ENCODE measurements around the gene BABAM2. TPM values are rescaled to one million over a fixed set of nuclear protein-coding genes. Genes with fewer than 3 reads are reported as not detected.

BABAM2 gene
- total RNA-seq, 1 donor, result 42.0 TPM

DNA sequence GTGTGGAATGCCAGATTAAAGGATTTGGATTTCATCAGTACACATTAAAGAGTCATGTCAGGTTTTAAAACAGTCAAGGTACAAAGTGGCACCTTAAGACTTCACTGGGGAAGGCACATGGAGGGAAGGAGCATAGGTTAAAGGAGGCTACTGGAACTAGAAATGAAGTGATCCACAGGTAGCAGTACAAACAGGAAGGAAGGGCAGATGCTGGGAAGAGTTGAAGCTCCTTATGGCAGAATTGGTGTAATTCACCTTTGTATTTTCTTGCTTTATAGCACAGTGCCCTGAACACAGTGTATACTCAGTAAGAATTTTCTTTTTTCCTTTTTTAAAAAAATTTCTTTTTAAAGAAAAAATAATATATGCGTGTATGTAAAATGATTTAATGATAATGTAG is 177.1 kb downstream of the BABAM2 start:
- peak; percentile 2 for DNase-seq (ENCODE audit: insufficient read length, low spot score, missing footprints)
- no peak overlapping the region for H3K4me3 ChIP-seq (ENCODE audit: insufficient read depth, low read length)
- no peaks in the 10 kb centered on the region for H3K36me3 ChIP-seq (ENCODE audit: insufficient read depth, low read length)
- no peak overlapping the region for H3K27ac ChIP-seq (ENCODE audit: low read depth, low read length)
- H3K27me3 ChIP-seq (ENCODE audit: insufficient read depth, low read length), result no peaks in the 10 kb centered on the region
- no peak overlapping the region for H3K4me2 ChIP-seq (ENCODE audit: insufficient read depth, low read length)
- no peaks in the 10 kb centered on the region for H4K20me1 ChIP-seq (ENCODE audit: insufficient read depth, low read length)
- H3K4me1 ChIP-seq (ENCODE audit: insufficient read depth, low read length), result peaks cover 16% of the 10 kb centered on the region
- TF ChIP-seq CTCF (IDR thresholded peaks at IDR 0.05; ENCODE audit: extremely low read depth, low read depth, low read length), result no peak
- no peaks in the 10 kb centered on the region for H3K9me3 ChIP-seq (ENCODE audit: low read depth, low read length)
- H3K79me2 ChIP-seq (ENCODE audit: insufficient read depth, low read length), result no peaks in the 10 kb centered on the region
- no peak overlapping the region for H2AFZ ChIP-seq (ENCODE audit: low read length)

- H3K4me1 ChIP-seq (ENCODE audit: insufficient read depth, low read length), result peaks cover 11% of the 10 kb centered on the region
- no peaks in the 10 kb centered on the region for H4K20me1 ChIP-seq (ENCODE audit: insufficient read depth, low read length)
- H3K4me3 ChIP-seq (ENCODE audit: insufficient read depth, low read length), result no peak overlapping the region
- H3K9me3 ChIP-seq (ENCODE audit: low read depth, low read length), result no peaks in the 10 kb centered on the region
- no peaks in the 10 kb centered on the region for H3K36me3 ChIP-seq (ENCODE audit: insufficient read depth, low read length)
- H3K79me2 ChIP-seq (ENCODE audit: insufficient read depth, low read length), result no peaks in the 10 kb centered on the region
- DNase-seq (ENCODE audit: insufficient read length, low spot score, missing footprints), result peak; percentile 3
- H3K4me2 ChIP-seq (ENCODE audit: insufficient read depth, low read length), result no peak overlapping the region
- H2AFZ ChIP-seq (ENCODE audit: low read length), result no peak overlapping the region
- no peaks in the 10 kb centered on the region for H3K27me3 ChIP-seq (ENCODE audit: insufficient read depth, low read length)
- TF ChIP-seq CTCF (IDR thresholded peaks at IDR 0.05; ENCODE audit: extremely low read depth, low read depth, low read length), result no peak
- no peak overlapping the region for H3K27ac ChIP-seq (ENCODE audit: low read depth, low read length)
Observed at GRCh38 chr2:28068088-28068487, 177.6 kb downstream of the BABAM2 start.

- H3K27me3 ChIP-seq (ENCODE audit: insufficient read depth, low read length), result no peaks in the 10 kb centered on the region
- H3K36me3 ChIP-seq (ENCODE audit: insufficient read depth, low read length), result no peaks in the 10 kb centered on the region
- H3K4me2 ChIP-seq (ENCODE audit: insufficient read depth, low read length), result no peak overlapping the region
- TF ChIP-seq CTCF (IDR thresholded peaks at IDR 0.05; ENCODE audit: extremely low read depth, low read depth, low read length), result no peak
- H2AFZ ChIP-seq (ENCODE audit: low read length), result no peak overlapping the region
- H3K9me3 ChIP-seq (ENCODE audit: low read depth, low read length), result no peaks in the 10 kb centered on the region
- no peak overlapping the region for H3K27ac ChIP-seq (ENCODE audit: low read depth, low read length)
- H3K79me2 ChIP-seq (ENCODE audit: insufficient read depth, low read length), result no peaks in the 10 kb centered on the region
- H4K20me1 ChIP-seq (ENCODE audit: insufficient read depth, low read length), result no peaks in the 10 kb centered on the region
- H3K4me1 ChIP-seq (ENCODE audit: insufficient read depth, low read length), result peaks cover 7% of the 10 kb centered on the region
- no peak for DNase-seq (ENCODE audit: insufficient read length, low spot score, missing footprints)
- no peak overlapping the region for H3K4me3 ChIP-seq (ENCODE audit: insufficient read depth, low read length)
Observed at GRCh38 chr2:28068527-28068926, 178.0 kb downstream of the BABAM2 start.

- H4K20me1 ChIP-seq (ENCODE audit: insufficient read depth, low read length), result no peaks in the 10 kb centered on the region
- H3K27ac ChIP-seq (ENCODE audit: low read depth, low read length), result no peak overlapping the region
- no peak overlapping the region for H2AFZ ChIP-seq (ENCODE audit: low read length)
- H3K4me1 ChIP-seq (ENCODE audit: insufficient read depth, low read length), result no peaks in the 10 kb centered on the region
- TF ChIP-seq CTCF (IDR thresholded peaks at IDR 0.05; ENCODE audit: extremely low read depth, low read depth, low read length), result no peak
- no peaks in the 10 kb centered on the region for H3K36me3 ChIP-seq (ENCODE audit: insufficient read depth, low read length)
- no peak overlapping the region for H3K4me3 ChIP-seq (ENCODE audit: insufficient read depth, low read length)
- DNase-seq (ENCODE audit: insufficient read length, low spot score, missing footprints), result no peak
- no peak overlapping the region for H3K4me2 ChIP-seq (ENCODE audit: insufficient read depth, low read length)
- H3K27me3 ChIP-seq (ENCODE audit: insufficient read depth, low read length), result no peaks in the 10 kb centered on the region
- no peaks in the 10 kb centered on the region for H3K79me2 ChIP-seq (ENCODE audit: insufficient read depth, low read length)
- H3K9me3 ChIP-seq (ENCODE audit: low read depth, low read length), result no peaks in the 10 kb centered on the region
Observed at GRCh38 chr2:28071221-28071620, 180.7 kb downstream of the BABAM2 start.

Data from osteoblast (primary cell).